ENCODE data around the gene PTCRA.

DNA sequence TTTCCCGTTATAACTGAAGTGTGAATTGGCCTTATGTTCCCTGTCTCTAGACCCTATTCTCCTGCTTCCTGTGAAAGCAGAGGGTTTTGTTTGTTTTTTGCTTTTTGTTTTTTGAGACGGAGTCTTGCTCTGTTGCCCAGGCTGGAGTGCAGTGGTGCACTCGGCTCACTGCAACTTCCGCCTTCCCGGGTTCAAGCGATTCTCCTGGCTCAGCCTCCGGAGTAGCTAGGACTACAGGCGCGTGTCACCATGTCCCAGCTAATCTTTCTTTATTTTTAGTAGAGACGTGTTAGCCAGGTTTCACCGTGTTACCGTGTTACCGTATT, 44.0 kb downstream of the PTCRA start:
- no peak for TF ChIP-seq CTCF (IDR thresholded peaks at IDR 0.05)
- no peak for TF ChIP-seq POLR2A (IDR thresholded peaks at IDR 0.05)
- TF ChIP-seq POLR2AphosphoS5 (IDR thresholded peaks at IDR 0.05; ENCODE audit: insufficient read depth in 1 of 2, low read depth in 1 of 2) = no peak
